Measurements from ENCODE around the gene TMEM125. TPM values are rescaled to one million over a fixed set of nuclear protein-coding genes. Genes with fewer than 3 reads are reported as not detected.

Gene TMEM125
- total RNA-seq, result under 1 TPM; 0.41 to 0.65 TPM
- long read RNA-seq, result 0 reads

DNA sequence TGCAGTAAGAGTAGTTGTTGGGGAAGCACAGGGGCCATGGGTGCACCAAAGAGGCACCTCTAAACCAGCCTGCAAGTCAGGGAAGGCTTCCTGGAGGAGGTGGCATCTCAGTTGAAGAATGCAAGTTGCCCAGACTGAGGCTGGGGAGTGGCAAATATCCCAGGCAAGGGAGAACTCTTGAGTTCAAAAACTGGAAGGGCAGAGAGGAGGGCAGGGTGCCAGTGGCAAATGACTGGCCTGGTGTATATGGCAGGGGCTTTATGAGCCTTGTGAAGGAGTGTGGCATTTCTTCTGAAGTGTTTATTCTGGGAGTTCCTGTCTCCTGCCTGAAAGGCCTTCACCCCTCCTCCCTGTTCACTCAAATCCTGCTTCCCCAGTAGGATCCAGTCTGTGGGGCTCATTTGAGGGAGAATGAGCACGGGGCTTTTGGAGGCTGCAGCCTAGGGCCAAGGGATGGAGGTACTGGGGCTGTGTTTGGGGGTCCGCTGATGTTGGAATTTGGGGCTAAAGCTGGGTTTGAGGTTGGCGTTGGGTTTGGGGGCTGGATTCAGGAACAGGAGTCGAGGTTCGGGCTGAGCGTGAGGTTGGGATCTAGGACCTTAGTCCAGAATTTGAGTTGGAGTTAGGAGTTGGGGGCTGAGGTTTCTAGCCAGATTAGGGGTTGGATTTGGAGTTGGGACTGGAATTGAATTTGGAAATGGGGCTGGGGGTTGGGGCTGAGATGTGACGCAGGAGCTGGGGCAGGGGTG is at the start of gene TMEM125:
Gene TMEM125 (plus strand): TSS at position 357 of the 749 bp plus-strand sequence. CDS start 2,740 bp downstream, outside the sequence.
- intact Hi-C loops (cut with DNase I), result no loop called here
- ATAC-seq (no peak), DNase-seq (no peak)

GRCh38 chr1:43220905-43221778 is 48.6 kb upstream of the TMEM125 start:
- DNase-seq (no peak), ATAC-seq (no peak)
- intact Hi-C loops (cut with DNase I), result loop anchor here (10.0 kb wide), 2 partner anchors 194 to 714 kb away; partner anchors contain the start of gene ARTN (in 1 of the 2)

DNA sequence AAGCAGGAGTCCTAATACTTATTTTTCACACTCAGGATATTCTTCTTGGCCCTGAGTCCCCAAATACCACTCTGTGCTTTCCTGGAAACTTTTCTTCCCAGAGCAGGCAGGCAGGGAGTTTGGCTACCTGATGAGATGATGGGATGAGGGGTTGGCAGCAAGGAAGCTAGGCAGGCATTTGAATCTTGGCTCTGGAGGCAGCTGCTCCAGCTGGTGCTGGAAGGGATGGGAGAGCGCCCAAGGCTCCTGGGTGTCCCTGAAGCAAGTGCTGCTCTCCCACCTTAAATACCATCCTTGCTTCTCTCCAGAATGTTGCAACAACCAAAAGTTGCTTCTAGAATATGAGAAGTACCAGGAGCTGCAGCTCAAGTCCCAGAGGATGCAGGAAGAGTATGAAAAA is 48.0 kb upstream of the TMEM125 start:
- no peak for DNase-seq
- ATAC-seq, result no peak
- intact Hi-C loops (cut with DNase I), result loop anchor here (10.0 kb wide), 2 partner anchors 193 to 713 kb away; partner anchors contain the start of gene ARTN (in 1 of the 2)

DNA sequence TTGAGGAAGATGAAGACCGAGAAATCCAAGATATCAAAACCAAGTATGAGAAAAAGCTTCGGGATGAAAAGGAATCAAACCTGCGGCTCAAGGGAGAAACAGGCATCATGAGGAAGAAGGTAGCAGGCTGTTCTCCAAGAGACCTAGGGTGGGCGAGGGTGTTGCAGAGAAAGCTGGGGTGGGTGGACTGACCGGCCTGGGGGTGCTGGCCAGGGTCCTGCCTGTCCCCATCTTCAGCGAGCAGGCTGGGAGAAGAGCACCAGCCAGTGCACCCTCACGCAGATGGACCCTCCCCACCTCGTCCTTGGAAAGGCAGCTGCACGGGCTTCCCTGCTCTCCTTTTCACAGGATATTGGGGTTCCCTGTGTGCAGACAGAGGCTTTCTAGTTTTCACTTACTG is 46.9 kb upstream of the TMEM125 start:
- no peak for DNase-seq
- intact Hi-C loops (cut with DNase I), result loop anchor here (10.0 kb wide), 2 partner anchors 192 to 712 kb away; partner anchors contain the start of gene ARTN (in 1 of the 2)
- no peak for ATAC-seq

GRCh38 chr1:43225168-43225567 is 44.6 kb upstream of the TMEM125 start:
- ATAC-seq (no peak), DNase-seq (no peak)
- intact Hi-C loops (cut with DNase I), result loop anchor here (5.0 to 10.0 kb wide), 3 partner anchors 190 to 710 kb away; partner anchors contain the start of gene ARTN (in 1 of the 2)

DNA sequence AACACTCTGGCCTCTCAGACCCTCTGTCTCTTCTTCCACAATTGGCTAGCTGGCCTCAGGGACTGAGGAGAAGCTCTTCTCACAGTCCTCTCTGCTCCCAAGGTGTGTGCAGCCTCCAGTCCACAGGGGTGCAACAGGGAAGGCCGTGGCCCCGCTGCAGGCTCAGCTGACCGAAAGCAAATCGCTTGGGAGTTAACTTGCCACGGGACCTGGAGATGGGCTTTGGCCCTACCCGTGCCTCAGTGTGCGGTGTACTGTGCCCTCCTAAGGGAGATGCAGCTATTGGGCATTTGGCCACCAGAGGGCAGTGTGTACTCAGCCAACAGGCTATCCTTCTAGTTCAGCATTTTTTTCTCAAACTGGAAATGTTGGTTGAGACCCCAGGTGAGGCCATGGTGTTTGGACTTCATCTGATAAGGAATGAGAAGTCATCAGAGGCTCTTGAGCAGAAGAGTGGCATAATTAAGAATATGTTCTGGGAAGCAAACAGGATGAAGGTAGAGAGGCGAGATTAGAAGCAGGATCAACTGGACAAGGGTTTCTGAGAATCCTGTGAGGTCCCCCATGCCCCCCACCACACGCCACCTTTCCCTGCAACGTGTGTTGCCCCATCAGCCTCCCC is 42.5 kb upstream of the TMEM125 start:
- intact Hi-C loops (cut with DNase I), result loop anchor here (5.0 to 10.0 kb wide), 3 partner anchors 188 to 708 kb away; partner anchors contain the start of gene ARTN (in 1 of the 2)
- peak; percentile 73 to 84 for ATAC-seq
- peak; percentile 85 for DNase-seq

DNA sequence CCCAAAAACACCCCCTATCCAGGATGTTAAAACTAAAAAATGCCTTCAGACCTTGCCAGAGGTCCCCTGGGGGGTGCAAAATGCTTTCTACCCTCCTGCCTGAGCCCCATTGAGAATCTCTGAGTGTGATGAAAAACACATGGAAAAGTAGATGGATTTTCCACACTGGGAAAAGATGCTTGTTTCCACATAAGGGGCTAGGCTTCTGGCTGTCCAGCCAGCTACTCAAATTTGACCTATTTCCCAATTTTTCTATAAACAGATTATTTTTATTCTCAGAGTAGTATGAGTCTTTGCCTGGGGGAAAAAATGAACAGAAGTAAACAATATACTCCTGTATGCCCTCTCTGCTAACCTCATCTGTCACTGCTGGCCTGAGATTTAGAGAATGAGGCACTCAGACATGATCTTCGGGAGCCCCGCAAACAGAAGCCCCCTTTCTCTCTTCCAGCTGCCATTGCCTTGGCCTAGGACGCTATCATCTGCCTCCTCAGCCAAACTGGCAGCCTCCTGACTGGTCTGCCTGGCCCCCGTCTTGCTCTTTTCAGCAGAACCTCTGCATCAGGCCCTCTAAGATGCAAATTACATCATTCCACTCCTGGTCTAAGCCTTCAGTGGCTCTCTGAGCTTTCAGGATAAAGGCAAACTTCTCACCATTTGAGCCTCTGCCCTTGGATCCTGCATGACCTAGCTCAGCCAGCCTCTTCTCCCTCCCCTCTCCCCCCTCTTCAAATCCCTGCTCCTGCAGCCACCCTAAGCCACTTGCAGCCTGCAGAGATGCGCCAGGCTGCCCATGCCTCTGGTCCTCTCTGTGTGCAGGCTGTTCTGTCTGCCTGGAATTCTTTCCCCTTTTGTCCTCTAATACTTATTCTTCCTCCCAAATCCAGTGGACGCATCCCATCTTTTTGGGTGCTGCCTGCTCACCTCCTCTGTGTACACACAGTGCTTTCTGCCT is 39.7 kb upstream of the TMEM125 start:
- ATAC-seq (peak in 1 of 2 donors; percentile 13), DNase-seq (no peak)
- intact Hi-C loops (cut with DNase I), result loop anchor here (5.0 to 10.0 kb wide), 5 partner anchors 155 to 705 kb away; partner anchors contain the start of genes ARTN (in 1 of the 2), MED8 (in 1 of the 2) and SZT2 (in 1 of the 2)

DNA sequence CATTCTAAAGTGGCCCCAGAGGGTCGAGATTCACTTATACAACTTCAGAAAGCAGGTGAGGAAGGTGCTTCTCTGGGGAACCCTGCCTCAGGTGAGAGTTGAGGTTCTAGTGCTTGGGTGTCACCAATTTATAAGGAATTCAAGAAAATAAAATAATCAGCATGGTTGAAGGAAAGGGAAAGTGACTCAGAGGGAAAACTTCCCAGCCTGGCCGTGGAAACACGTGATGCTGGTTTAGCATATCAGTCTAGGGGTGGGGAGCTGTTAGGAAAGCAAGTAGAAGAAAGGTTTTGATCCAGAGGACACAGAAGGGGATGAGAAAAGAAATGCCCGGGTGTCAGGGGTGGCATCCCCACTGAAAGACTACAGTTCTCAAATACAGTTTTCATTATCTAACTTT is 37.7 kb upstream of the TMEM125 start:
- DNase-seq, result peak; percentile 39
- peak; percentile 24 to 47 for ATAC-seq
- intact Hi-C loops (cut with DNase I), result loop anchor here (5.0 to 10.0 kb wide), 2 partner anchors 153 to 185 kb away; partner anchors contain the start of genes MED8 (in 1 of the 2) and SZT2 (in 1 of the 2)

DNA sequence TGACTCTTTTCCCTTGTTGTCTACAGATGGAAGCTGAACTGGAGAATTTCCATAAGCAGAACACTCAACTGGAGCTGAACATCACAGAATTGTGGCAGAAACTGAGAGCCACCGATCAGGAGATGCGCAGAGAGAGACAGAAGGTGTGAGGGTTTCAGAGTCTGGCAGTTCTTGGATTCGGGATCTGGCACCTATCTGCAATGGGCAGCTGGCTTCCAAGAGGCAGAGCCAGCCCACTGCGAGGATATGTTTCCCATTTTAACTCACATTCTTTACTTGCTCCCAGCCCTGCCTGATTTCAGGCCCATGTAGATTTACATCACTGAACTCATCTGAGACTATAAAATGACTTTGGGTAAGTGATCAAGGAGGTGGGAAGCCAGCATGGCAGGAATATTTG is 37.3 kb upstream of the TMEM125 start:
- peak in 1 of 2 donors; percentile 27 for ATAC-seq
- intact Hi-C loops (cut with DNase I), result loop anchor here (5.0 to 10.0 kb wide), 2 partner anchors 152 to 185 kb away; partner anchors contain the start of genes MED8 (in 1 of the 2) and SZT2 (in 1 of the 2)
- no peak for DNase-seq

DNA sequence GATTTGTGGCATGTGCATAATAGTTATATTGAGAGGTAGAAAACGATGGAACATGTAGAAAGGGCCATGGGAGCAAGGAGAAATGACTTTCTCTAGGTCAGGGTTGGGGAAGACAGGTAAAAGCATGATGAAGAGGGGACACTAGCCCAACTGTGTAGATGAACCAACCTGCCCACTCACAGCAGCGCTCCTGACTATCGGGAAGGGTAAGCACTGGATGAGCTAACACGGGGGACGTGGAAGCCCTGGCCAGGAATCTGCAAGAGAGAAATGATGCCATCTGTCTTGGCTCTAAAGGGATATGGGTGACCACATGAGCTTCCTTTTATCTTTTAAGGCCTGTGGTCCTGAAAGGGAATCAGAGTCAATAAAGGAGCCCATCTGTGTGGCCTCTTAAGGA is 36.2 kb upstream of the TMEM125 start:
- DNase-seq (no peak), ATAC-seq (no peak)
- intact Hi-C loops (cut with DNase I), result loop anchor here (5.0 to 10.0 kb wide), 2 partner anchors 151 to 184 kb away; partner anchors contain the start of genes MED8 (in 1 of the 2) and SZT2 (in 1 of the 2)

GRCh38 chr1:43234267-43234666 is 35.5 kb upstream of the TMEM125 start:
- ATAC-seq (no peak), DNase-seq (no peak)
- intact Hi-C loops (cut with DNase I), result loop anchor here (5.0 to 10.0 kb wide), 2 partner anchors 151 to 183 kb away; partner anchors contain the start of genes MED8 (in 1 of the 2) and SZT2 (in 1 of the 2)

GRCh38 chr1:43235040-43235439 is 34.7 kb upstream of the TMEM125 start:
- intact Hi-C loops (cut with DNase I), result loop anchor here (5.0 to 10.0 kb wide), 2 partner anchors 67 to 150 kb away; partner anchors contain the start of genes MED8 (in 1 of the 2), SZT2 (in 1 of the 2) and TIE1 (in 1 of the 2)
- DNase-seq (no peak), ATAC-seq (no peak)

GRCh38 chr1:43235451-43236121 is 34.2 kb upstream of the TMEM125 start:
- DNase-seq, result peak; percentile 39
- intact Hi-C loops (cut with DNase I), result loop anchor here (5.0 to 10.0 kb wide), 2 partner anchors 67 to 149 kb away; partner anchors contain the start of genes MED8 (in 1 of the 2), SZT2 (in 1 of the 2) and TIE1 (in 1 of the 2)
- ATAC-seq, result peak; percentile 46 to 63

DNA sequence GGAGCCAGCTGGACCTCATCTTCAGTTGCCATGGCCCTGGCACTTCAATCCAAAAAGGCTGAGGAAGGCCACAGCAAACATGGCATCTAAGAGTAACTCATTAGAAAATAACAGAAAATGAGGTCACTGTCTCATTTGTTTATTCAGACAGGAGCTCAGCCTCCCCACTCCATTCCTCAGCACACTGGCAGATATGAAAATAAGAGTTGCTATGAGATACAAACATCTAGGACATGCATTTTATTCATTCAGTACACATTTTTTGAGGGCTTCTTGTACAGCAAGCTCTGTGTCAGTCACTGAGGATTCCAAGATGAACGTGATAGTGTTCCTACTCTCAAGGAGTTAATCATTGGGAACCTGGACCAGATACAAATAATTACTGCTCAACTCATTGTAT is 32.7 kb upstream of the TMEM125 start:
- intact Hi-C loops (cut with DNase I), result loop anchor here (5.0 to 10.0 kb wide), 2 partner anchors 65 to 148 kb away; partner anchors contain the start of genes MED8 (in 1 of the 2), SZT2 (in 1 of the 2) and TIE1 (in 1 of the 2)
- ATAC-seq (no peak), DNase-seq (no peak)

GRCh38 chr1:43238085-43238484 is 31.7 kb upstream of the TMEM125 start:
- peak; percentile 81 to 84 for ATAC-seq
- peak; percentile 78 for DNase-seq
- intact Hi-C loops (cut with DNase I), result loop anchor here (2.0 to 10.0 kb wide), 3 partner anchors 64 to 147 kb away; partner anchors contain the start of genes MED8 (in 1 of the 2), SZT2 (in 1 of the 2) and TIE1 (in 1 of the 2)

GRCh38 chr1:43238991-43239469 is 30.8 kb upstream of the TMEM125 start:
- DNase-seq (peak; percentile 62), ATAC-seq (peak; percentile 73 to 82)
- intact Hi-C loops (cut with DNase I), result loop anchor here (2.0 to 10.0 kb wide), 3 partner anchors 63 to 146 kb away; partner anchors contain the start of genes MED8 (in 1 of the 2), SZT2 (in 1 of the 2) and TIE1 (in 1 of the 2)

Data from left cardiac atrium (tissue), 4 donors.